Karpas-422 (cell line): ENCODE results near the gene DDI2. TPM values are rescaled to one million over a fixed set of nuclear protein-coding genes. Genes with fewer than 3 reads are reported as not detected.

ENCODE experiments used
- DNase-seq: peaks from one replicate; pipeline ENCODE4 v3.0.0-alpha.2; 2015
- H2AFZ ChIP-seq: fragments of 200-600 bp; sonication (generic); 2 replicates; pipeline ENCODE4 v1.6.1; 2014; ENCODE audit warnings: antibody characterized with exemption, low read length, mixed read lengths
- H3K27ac ChIP-seq: fragments of 200-600 bp; sonication (generic); 2 replicates; pipeline ENCODE4 v1.5.1; 2014; ENCODE audit warnings: mild to moderate bottlenecking, low read length, moderate library complexity
- H3K27me3 ChIP-seq: fragments of 200-600 bp; sonication (generic); 2 replicates; pipeline ENCODE4 v1.6.1; 2014; ENCODE audit warnings: low read length, mixed read lengths
- H3K36me3 ChIP-seq: fragments of 200-600 bp; sonication (generic); 2 replicates; pipeline ENCODE4 v1.6.1; 2014; ENCODE audit warnings: low read length, mixed read lengths; ENCODE audit not compliant: insufficient read depth
- H3K4me1 ChIP-seq: fragments of 200-600 bp; sonication (generic); 2 replicates; pipeline ENCODE4 v1.6.1; 2014; ENCODE audit warnings: mild to moderate bottlenecking, low read length, mixed read lengths
- H3K4me2 ChIP-seq: fragments of 200-600 bp; sonication (generic); 2 replicates; pipeline ENCODE4 v1.6.1; 2014; ENCODE audit warnings: low read length, low read depth, mild to moderate bottlenecking; ENCODE audit not compliant: poor library complexity, severe bottlenecking
- H3K4me3 ChIP-seq: fragments of 200-600 bp; sonication (generic); 2 replicates; pipeline ENCODE4 v1.5.1; 2014; ENCODE audit warnings: mild to moderate bottlenecking, antibody characterized with exemption, low read length, mixed read lengths
- H3K79me2 ChIP-seq: fragments of 200-600 bp; sonication (generic); 2 replicates; pipeline ENCODE4 v1.6.1; 2014; ENCODE audit warnings: mild to moderate bottlenecking, low read length, mixed read lengths
- H3K9ac ChIP-seq: fragments of 200-600 bp; sonication (generic); 2 replicates; pipeline ENCODE4 v1.6.0; 2014; ENCODE audit warnings: low read length
- H3K9me2 ChIP-seq: fragments of 200-600 bp; sonication (generic), shearing (Covaris generic); replicated peaks from 2 replicates; pipeline ENCODE4 v1.6.0; 2014; ENCODE audit warnings: mild to moderate bottlenecking, low read length, moderate library complexity; ENCODE audit not compliant: insufficient read depth
- H3K9me3 ChIP-seq: fragments of 300-700, 200-600 bp; sonication (generic); 2 replicates; pipeline ENCODE4 v1.6.1; 2014; ENCODE audit warnings: low read length, mixed read lengths
- H4K20me1 ChIP-seq: fragments of 200-600 bp; sonication (generic); 2 replicates; pipeline ENCODE4 v1.6.1; 2014; ENCODE audit warnings: mild to moderate bottlenecking, antibody characterized with exemption, low read length, low read depth; ENCODE audit not compliant: insufficient read depth
- total RNA-seq: library from RNA; depleted of rRNA; stranded (reverse); fragments of >200 nt; shearing (Covaris generic); gene quantifications from 2 replicates; pipeline ENCODE4 v1.2.3, GENCODE V29; 2014; ENCODE audit warnings: low replicate concordance; rRNA removed

The DDI2 gene
- total RNA-seq = 29.3 and 40.0 TPM in 2 replicates

- H3K27me3 ChIP-seq = no peaks in the 10 kb centered on the region
- peaks cover 17% of the 10 kb centered on the region; the same call in 1 of the 2 replicates for H3K36me3 ChIP-seq
- H3K4me3 ChIP-seq = peak within 1 kb of the TSS; percentile 93
- H3K27ac ChIP-seq = peak within 1 kb of the TSS; percentile 80
- peaks cover 51% of the 10 kb centered on the region for H3K79me2 ChIP-seq
- peak within 1 kb of the TSS; percentile 98 for H3K9ac ChIP-seq
- H3K4me1 ChIP-seq = peaks cover 32% of the 10 kb centered on the region
- peak; percentile 97 for DNase-seq
- H2AFZ ChIP-seq = peak within 1 kb of the TSS; percentile 89
- H3K4me2 ChIP-seq = peak within 1 kb of the TSS; percentile 86
- no peaks in the 10 kb centered on the region for H3K9me2 ChIP-seq
- peaks cover 20% of the 10 kb centered on the region for H4K20me1 ChIP-seq
- no peaks in the 10 kb centered on the region for H3K9me3 ChIP-seq
Observed at GRCh38 chr1:15617173-15618076, at the start of gene DDI2. TSS of gene DDI2 (plus strand) at chr1:15617458. CDS start at chr1:15617671, 213 bp downstream.

- H3K79me2 ChIP-seq = no peaks in the 10 kb centered on the region
- DNase-seq = no peak
- H3K36me3 ChIP-seq = peaks cover 20% of the 10 kb centered on the region
- no peaks in the 10 kb centered on the region for H4K20me1 ChIP-seq
- peaks cover 26% of the 10 kb centered on the region for H3K4me1 ChIP-seq
- no peaks in the 10 kb centered on the region for H3K9me2 ChIP-seq
- H3K9ac ChIP-seq = no peak overlapping the region
- H3K4me3 ChIP-seq = no peak overlapping the region
- H3K27me3 ChIP-seq = no peaks in the 10 kb centered on the region
- H3K27ac ChIP-seq = no peak overlapping the region
- no peaks in the 10 kb centered on the region for H3K9me3 ChIP-seq
- no peak overlapping the region for H3K4me2 ChIP-seq
- H2AFZ ChIP-seq = no peak overlapping the region
Observed at GRCh38 chr1:15568387-15569073, 48.7 kb upstream of the DDI2 start.

DNA sequence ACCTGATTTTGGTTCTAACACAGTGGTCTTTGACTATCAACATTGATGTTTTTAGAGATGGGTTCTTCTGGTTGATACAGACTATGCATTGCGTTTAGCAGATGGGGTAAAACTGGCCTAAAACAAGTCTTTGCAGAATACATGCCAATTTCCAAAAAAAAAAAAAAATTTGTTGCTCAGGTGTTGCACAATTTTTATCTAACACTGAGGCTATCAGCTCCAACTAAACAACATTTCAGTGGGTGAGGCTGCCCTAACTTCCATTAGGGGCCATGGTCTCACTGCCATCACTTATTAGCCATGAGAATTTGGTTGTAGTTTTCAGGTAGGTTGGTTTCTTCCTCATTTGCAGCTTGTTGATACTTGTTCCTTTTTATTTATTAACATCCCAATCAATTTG is 46.4 kb upstream of the DDI2 start:
- Histone ChIP-seq H3K79me2 (no peaks in the 10 kb centered on the region), H2AFZ (no peak overlapping the region), H3K36me3 (peaks cover 8% of the 10 kb centered on the region), H4K20me1 (no peaks in the 10 kb centered on the region), H3K4me1 (peaks cover 22% of the 10 kb centered on the region), H3K4me2 (peak overlapping the region; percentile 74), H3K9ac (peak overlapping the region; percentile 45), H3K27me3 (no peaks in the 10 kb centered on the region), H3K9me3 (no peaks in the 10 kb centered on the region), H3K27ac (peak overlapping the region; percentile 97), H3K4me3 (no peak overlapping the region), H3K9me2 (no peaks in the 10 kb centered on the region)
- no peak for DNase-seq

GRCh38 chr1:15571266-15571665 is 46.0 kb upstream of the DDI2 start:
- Histone ChIP-seq H3K79me2 (no peaks in the 10 kb centered on the region), H3K4me3 (peak overlapping the region; percentile 41; the same call in 1 of the 2 replicates), H3K27me3 (no peaks in the 10 kb centered on the region), H3K36me3 (peaks cover 5% of the 10 kb centered on the region; the same call in 1 of the 2 replicates), H3K4me2 (peak overlapping the region; percentile 74), H2AFZ (no peak overlapping the region), H3K27ac (peak overlapping the region; percentile 97), H3K9me2 (no peaks in the 10 kb centered on the region), H4K20me1 (no peaks in the 10 kb centered on the region), H3K9ac (peak overlapping the region; percentile 45), H3K9me3 (no peaks in the 10 kb centered on the region), H3K4me1 (peaks cover 22% of the 10 kb centered on the region)
- DNase-seq = no peak

- Histone ChIP-seq H3K9ac (no peak overlapping the region), H3K4me1 (peaks cover 22% of the 10 kb centered on the region), H3K79me2 (no peaks in the 10 kb centered on the region), H3K27me3 (no peaks in the 10 kb centered on the region), H4K20me1 (no peaks in the 10 kb centered on the region), H2AFZ (no peak overlapping the region), H3K4me2 (no peak overlapping the region), H3K36me3 (peaks cover 2% of the 10 kb centered on the region; the same call in 1 of the 2 replicates), H3K9me3 (no peaks in the 10 kb centered on the region), H3K4me3 (no peak overlapping the region), H3K9me2 (no peaks in the 10 kb centered on the region), H3K27ac (no peak overlapping the region)
- DNase-seq = no peak
Observed at GRCh38 chr1:15573477-15573876, 43.8 kb upstream of the DDI2 start.

GRCh38 chr1:15574741-15575140 is 42.5 kb upstream of the DDI2 start:
- Histone ChIP-seq H3K4me1 (peaks cover 35% of the 10 kb centered on the region), H3K36me3 (no peaks in the 10 kb centered on the region; the same call in 1 of the 2 replicates), H3K4me2 (no peak overlapping the region), H4K20me1 (no peaks in the 10 kb centered on the region), H3K9me2 (no peaks in the 10 kb centered on the region), H3K27ac (no peak overlapping the region), H3K9me3 (no peaks in the 10 kb centered on the region), H3K9ac (no peak overlapping the region), H3K4me3 (no peak overlapping the region), H3K27me3 (no peaks in the 10 kb centered on the region), H3K79me2 (no peaks in the 10 kb centered on the region), H2AFZ (no peak overlapping the region)
- DNase-seq = no peak

GRCh38 chr1:15575549-15576150 is 41.6 kb upstream of the DDI2 start:
- Histone ChIP-seq H3K36me3 (no peaks in the 10 kb centered on the region; the same call in 1 of the 2 replicates), H3K9me3 (no peaks in the 10 kb centered on the region), H3K4me1 (peaks cover 33% of the 10 kb centered on the region), H4K20me1 (no peaks in the 10 kb centered on the region), H3K4me2 (no peak overlapping the region), H3K27me3 (no peaks in the 10 kb centered on the region), H3K4me3 (no peak overlapping the region), H3K27ac (no peak overlapping the region), H3K9ac (no peak overlapping the region), H2AFZ (no peak overlapping the region), H3K9me2 (no peaks in the 10 kb centered on the region), H3K79me2 (no peaks in the 10 kb centered on the region)
- DNase-seq = no peak

- no peak for DNase-seq
- Histone ChIP-seq H2AFZ (no peak overlapping the region), H4K20me1 (no peaks in the 10 kb centered on the region), H3K36me3 (no peaks in the 10 kb centered on the region), H3K9me3 (no peaks in the 10 kb centered on the region), H3K79me2 (no peaks in the 10 kb centered on the region), H3K9ac (no peak overlapping the region), H3K4me1 (peaks cover 13% of the 10 kb centered on the region), H3K9me2 (no peaks in the 10 kb centered on the region), H3K27ac (no peak overlapping the region), H3K27me3 (no peaks in the 10 kb centered on the region), H3K4me2 (no peak overlapping the region), H3K4me3 (no peak overlapping the region)
Observed at GRCh38 chr1:15577691-15578090, 39.6 kb upstream of the DDI2 start.
